ENCODE data around the gene F2RL1. TPM values are rescaled to one million over a fixed set of nuclear protein-coding genes. Genes with fewer than 3 reads are reported as not detected.

Gene F2RL1, protein sequence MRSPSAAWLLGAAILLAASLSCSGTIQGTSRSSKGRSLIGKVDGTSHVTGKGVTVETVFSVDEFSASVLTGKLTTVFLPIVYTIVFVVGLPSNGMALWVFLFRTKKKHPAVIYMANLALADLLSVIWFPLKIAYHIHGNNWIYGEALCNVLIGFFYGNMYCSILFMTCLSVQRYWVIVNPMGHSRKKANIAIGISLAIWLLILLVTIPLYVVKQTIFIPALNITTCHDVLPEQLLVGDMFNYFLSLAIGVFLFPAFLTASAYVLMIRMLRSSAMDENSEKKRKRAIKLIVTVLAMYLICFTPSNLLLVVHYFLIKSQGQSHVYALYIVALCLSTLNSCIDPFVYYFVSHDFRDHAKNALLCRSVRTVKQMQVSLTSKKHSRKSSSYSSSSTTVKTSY
- 44.5 and 59.1 TPM in 2 replicates for total RNA-seq

GRCh38 chr5:76818844-76819831 lies at the start of gene F2RL1:
F2RL1 (plus strand) TSS chr5:76819030; CDS start chr5:76819183, 153 bp downstream.

DNA sequence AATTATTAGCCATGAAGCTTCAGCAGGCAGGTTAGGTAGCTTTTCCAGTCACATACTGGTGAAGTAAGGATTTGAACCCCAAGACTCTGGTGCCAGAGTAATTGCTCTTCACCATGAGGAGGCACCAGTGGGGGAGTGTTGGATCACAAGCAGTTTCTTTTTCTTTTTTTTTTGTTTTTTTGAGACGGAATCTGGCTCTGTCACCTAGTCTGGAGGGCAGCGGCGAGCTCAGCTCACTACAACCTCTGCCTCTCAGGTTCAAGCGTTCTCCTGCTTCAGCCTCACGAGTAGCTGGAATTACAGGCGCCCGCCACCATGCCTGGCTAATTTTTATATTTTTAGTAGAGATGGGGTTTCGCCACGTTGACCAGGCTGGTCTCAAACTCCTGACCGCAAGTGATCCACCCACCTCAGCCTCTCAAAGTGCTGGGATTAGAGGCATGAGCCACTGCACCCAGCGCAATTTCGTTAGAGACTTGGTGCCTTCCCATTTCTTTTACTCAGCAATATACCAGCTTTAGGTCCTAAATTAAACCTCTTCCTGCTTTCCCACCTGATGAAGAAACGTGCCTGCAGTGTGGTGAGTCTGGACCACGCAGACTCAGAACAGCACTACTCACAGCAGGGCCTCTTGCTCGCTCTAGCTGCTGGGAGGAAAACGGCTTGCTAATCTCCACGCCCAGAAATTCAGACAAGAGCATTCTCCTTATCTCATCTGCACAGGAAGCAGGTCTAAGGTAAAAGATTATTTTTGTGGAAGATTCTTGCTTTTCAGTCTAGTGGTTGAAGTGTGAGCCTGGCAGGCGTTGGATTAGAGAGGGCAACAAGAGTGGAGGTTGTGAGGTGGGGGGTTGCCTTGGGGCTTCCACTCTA lies 30.8 kb downstream of the F2RL1 start, which contains the start of gene S100Z:
Gene S100Z, plus strand, starts transcription at position 596 of the 873 bp plus-strand sequence. CDS start 25,346 bp downstream, outside the sequence.

Other genes with a start within 250 kb of the F2RL1 start
- gene F2RL2, start 195.6 kb upstream of the F2RL1 start, total RNA-seq, result not detected in 2 replicates
- gene F2R, start 102.9 kb upstream of the F2RL1 start, total RNA-seq, result 7.5 and 24.3 TPM in 2 replicates
- not detected in 2 replicates for gene S100Z, start 31.0 kb downstream of the F2RL1 start, total RNA-seq
- gene CRHBP, start 134.0 kb downstream of the F2RL1 start, total RNA-seq, result not detected in 2 replicates
- 18.1 and 31.8 TPM in 2 replicates for gene AGGF1, start 211.4 kb downstream of the F2RL1 start, total RNA-seq

Measured in nasal cavity respiratory epithelium epithelial cell of viscerocranial mucosa (primary cell).